K562 (cell line): ENCODE results near the gene NRAP.

Experiments
- ESRRA ChIP-seq: fragments of 450-650 bp; IDR thresholded peaks from 2 replicates; pipeline ENCODE4 v1.6.1; 2014; ENCODE audit warnings: low read depth, mild to moderate bottlenecking, moderate library complexity, borderline replicate concordance
- PTTG1 ChIP-seq: fragments of 450-650 bp; IDR thresholded peaks from 2 replicates; pipeline ENCODE4 v1.6.1; 2016; ENCODE audit warnings: low read depth, mild to moderate bottlenecking, missing genetic modification characterization, missing compliant biosample characterization
- RFX5 ChIP-seq: IDR thresholded peaks from 2 replicates; pipeline ENCODE4 v1.6.1; 2011; ENCODE audit warnings: low read depth, mild to moderate bottlenecking, improper control_type of control experiment, low read length
- UBTF ChIP-seq, 2 experiments: IDR thresholded peaks; 2 replicates each; pipeline ENCODE4 v1.6.1; 2012; ENCODE audit warnings: improper control_type of control experiment in 2 of 2, low read depth in 2 of 2, low read length in 2 of 2, borderline replicate concordance in 1 of 2
- ZNF253 ChIP-seq: fragments of 250-450 bp; sonication (Bioruptor Pico); conservative IDR thresholded peaks from 2 replicates; pipeline ENCODE4 v1.6.1; 2021; ENCODE audit warnings: mild to moderate bottlenecking

GRCh38 chr10:113704637-113705343 is 40.9 kb upstream of the NRAP start:
- TF ChIP-seq UBTF (IDR thresholded peaks at IDR 0.05; ENCODE audit: borderline replicate concordance in 1 of 2, low read depth in 2 of 2, low read length in 2 of 2) (no peak), ZNF253 (CRISPR knock-in tag) (no peak), PTTG1 (tag) (no peak), ESRRA (no peak), RFX5 (no peak)
